Measurements from ENCODE around the gene SAMD10. TPM values are rescaled to one million over a fixed set of nuclear protein-coding genes. Genes with fewer than 3 reads are reported as not detected.

The SAMD10 gene
- total and polyA plus RNA-seq, 2 of the 8 experiments (the other 6 are each of a cell fraction or from before 2014, with no cell fraction given): 3.0 to 5.2 TPM

DNA sequence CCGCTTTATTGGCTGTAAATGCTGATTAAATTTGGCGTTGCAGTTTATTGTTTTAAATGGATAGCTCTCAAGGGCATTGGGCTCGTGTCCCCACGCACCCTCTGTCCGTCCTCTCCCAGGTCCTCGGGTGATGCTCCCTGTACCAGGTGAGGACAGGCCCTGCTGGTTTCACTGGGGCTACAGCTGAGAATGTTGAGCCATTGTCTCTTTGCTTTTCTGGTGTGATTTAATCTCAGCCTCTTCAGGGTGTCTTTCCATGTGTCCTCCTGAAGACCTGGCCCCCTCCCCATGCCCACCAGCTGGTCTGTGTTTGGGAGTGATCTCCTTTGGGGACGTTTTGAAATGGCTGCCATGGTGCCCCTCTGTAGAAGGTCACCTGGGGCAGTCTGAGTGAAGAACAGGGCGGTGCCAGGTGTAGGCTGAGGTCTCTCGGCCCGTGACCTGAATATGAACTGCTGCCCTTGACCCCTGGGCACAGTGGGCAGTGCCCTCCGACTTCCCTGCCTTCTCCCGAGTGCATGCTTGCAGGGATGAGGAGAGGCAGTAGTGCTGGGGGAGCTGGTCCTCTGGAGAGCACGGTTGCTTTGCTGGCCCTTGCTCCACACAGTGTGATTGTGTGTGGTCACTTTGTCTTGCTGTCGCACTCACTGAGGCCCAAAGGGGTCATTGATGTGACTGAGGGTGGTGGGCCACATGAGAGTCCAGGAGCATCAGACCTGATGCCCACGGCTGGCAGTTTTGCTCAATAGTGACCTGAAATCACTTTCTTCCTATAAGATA lies 44.1 kb upstream of the SAMD10 start (continued):
- TF ChIP-seq, protein P1, sequence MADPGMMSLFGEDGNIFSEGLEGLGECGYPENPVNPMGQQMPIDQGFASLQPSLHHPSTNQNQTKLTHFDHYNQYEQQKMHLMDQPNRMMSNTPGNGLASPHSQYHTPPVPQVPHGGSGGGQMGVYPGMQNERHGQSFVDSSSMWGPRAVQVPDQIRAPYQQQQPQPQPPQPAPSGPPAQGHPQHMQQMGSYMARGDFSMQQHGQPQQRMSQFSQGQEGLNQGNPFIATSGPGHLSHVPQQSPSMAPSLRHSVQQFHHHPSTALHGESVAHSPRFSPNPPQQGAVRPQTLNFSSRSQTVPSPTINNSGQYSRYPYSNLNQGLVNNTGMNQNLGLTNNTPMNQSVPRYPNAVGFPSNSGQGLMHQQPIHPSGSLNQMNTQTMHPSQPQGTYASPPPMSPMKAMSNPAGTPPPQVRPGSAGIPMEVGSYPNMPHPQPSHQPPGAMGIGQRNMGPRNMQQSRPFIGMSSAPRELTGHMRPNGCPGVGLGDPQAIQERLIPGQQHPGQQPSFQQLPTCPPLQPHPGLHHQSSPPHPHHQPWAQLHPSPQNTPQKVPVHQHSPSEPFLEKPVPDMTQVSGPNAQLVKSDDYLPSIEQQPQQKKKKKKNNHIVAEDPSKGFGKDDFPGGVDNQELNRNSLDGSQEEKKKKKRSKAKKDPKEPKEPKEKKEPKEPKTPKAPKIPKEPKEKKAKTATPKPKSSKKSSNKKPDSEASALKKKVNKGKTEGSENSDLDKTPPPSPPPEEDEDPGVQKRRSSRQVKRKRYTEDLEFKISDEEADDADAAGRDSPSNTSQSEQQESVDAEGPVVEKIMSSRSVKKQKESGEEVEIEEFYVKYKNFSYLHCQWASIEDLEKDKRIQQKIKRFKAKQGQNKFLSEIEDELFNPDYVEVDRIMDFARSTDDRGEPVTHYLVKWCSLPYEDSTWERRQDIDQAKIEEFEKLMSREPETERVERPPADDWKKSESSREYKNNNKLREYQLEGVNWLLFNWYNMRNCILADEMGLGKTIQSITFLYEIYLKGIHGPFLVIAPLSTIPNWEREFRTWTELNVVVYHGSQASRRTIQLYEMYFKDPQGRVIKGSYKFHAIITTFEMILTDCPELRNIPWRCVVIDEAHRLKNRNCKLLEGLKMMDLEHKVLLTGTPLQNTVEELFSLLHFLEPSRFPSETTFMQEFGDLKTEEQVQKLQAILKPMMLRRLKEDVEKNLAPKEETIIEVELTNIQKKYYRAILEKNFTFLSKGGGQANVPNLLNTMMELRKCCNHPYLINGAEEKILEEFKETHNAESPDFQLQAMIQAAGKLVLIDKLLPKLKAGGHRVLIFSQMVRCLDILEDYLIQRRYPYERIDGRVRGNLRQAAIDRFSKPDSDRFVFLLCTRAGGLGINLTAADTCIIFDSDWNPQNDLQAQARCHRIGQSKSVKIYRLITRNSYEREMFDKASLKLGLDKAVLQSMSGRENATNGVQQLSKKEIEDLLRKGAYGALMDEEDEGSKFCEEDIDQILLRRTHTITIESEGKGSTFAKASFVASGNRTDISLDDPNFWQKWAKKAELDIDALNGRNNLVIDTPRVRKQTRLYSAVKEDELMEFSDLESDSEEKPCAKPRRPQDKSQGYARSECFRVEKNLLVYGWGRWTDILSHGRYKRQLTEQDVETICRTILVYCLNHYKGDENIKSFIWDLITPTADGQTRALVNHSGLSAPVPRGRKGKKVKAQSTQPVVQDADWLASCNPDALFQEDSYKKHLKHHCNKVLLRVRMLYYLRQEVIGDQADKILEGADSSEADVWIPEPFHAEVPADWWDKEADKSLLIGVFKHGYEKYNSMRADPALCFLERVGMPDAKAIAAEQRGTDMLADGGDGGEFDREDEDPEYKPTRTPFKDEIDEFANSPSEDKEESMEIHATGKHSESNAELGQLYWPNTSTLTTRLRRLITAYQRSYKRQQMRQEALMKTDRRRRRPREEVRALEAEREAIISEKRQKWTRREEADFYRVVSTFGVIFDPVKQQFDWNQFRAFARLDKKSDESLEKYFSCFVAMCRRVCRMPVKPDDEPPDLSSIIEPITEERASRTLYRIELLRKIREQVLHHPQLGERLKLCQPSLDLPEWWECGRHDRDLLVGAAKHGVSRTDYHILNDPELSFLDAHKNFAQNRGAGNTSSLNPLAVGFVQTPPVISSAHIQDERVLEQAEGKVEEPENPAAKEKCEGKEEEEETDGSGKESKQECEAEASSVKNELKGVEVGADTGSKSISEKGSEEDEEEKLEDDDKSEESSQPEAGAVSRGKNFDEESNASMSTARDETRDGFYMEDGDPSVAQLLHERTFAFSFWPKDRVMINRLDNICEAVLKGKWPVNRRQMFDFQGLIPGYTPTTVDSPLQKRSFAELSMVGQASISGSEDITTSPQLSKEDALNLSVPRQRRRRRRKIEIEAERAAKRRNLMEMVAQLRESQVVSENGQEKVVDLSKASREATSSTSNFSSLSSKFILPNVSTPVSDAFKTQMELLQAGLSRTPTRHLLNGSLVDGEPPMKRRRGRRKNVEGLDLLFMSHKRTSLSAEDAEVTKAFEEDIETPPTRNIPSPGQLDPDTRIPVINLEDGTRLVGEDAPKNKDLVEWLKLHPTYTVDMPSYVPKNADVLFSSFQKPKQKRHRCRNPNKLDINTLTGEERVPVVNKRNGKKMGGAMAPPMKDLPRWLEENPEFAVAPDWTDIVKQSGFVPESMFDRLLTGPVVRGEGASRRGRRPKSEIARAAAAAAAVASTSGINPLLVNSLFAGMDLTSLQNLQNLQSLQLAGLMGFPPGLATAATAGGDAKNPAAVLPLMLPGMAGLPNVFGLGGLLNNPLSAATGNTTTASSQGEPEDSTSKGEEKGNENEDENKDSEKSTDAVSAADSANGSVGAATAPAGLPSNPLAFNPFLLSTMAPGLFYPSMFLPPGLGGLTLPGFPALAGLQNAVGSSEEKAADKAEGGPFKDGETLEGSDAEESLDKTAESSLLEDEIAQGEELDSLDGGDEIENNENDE (IDR thresholded peaks at IDR 0.05; ENCODE audit: insufficient replicate concordance, low read length): no peak
- TF ChIP-seq, protein P2, sequence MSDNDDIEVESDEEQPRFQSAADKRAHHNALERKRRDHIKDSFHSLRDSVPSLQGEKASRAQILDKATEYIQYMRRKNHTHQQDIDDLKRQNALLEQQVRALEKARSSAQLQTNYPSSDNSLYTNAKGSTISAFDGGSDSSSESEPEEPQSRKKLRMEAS (IDR thresholded peaks at IDR 0.05): no peak
- TF ChIP-seq JUN (IDR thresholded peaks at IDR 0.05; ENCODE audit: low read depth, low read length) (no peak), CTBP2 (IDR thresholded peaks at IDR 0.05; ENCODE audit: borderline replicate concordance, insufficient read depth, insufficient read length, low read length) (no peak), EZH2 (IDR thresholded peaks at IDR 0.05; ENCODE audit: low read depth, low read length, severe bottlenecking) (no peak), POU5F1 (IDR thresholded peaks at IDR 0.05; ENCODE audit: low read depth, low read length) (no peak), TAF7 (optimal IDR thresholded peaks at IDR 0.05; ENCODE audit: borderline replicate concordance, low read depth, low read length) (no peak), CEBPB (IDR thresholded peaks at IDR 0.05; ENCODE audit: low read depth, low read length) (no peak), KDM5A (IDR thresholded peaks at IDR 0.05; ENCODE audit: low read length) (no peak), TEAD4 (IDR thresholded peaks at IDR 0.05; ENCODE audit: low read depth, low read length) (no peak)

Data from H1 (cell line).